Measurements from ENCODE around the gene PFKM.

PFKM gene

GRCh38 chr12:48189331-48190125 lies 70.4 kb downstream of the PFKM start:
- peak; percentile 32 to 67 for DNase-seq

GRCh38 chr12:48191096-48191495 lies 71.9 kb downstream of the PFKM start:
- no peak for DNase-seq

GRCh38 chr12:48192861-48193260 lies 73.7 kb downstream of the PFKM start:
- no peak for DNase-seq

GRCh38 chr12:48193623-48194022 lies 74.5 kb downstream of the PFKM start:
- DNase-seq, result no peak

- DNase-seq, result no peak
These were observed 75.6 kb downstream of the PFKM start for GRCh38 chr12:48194799-48195201.

Data from NCI-H526 (cell line).